Stimulated activated CD4-positive, alpha-beta T cell treated with anti-CD3 and anti-CD28 coated beads, Interleukin-15, amount 100 ng/mL, for 48 hours (primary cell): Measurements from ENCODE around the gene BAIAP2.

Source experiments
- DNase-seq, 2 donors: peaks; one replicate each; pipeline ENCODE4 v3.0.0-alpha.2; 2020; ENCODE audit warnings: low read depth in 2 of 2

BAIAP2 gene

GRCh38 chr17:81159611-81160265 is 124.8 kb downstream of the BAIAP2 start:
- DNase-seq, result no peak

GRCh38 chr17:81160306-81160705 is 125.4 kb downstream of the BAIAP2 start:
- no peak for DNase-seq

GRCh38 chr17:81160747-81161453 is 125.9 kb downstream of the BAIAP2 start:
- no peak for DNase-seq

GRCh38 chr17:81161536-81161935 is 126.6 kb downstream of the BAIAP2 start:
- no peak for DNase-seq

- DNase-seq, result no peak
These were observed 127.0 kb downstream of the BAIAP2 start for GRCh38 chr17:81161972-81162371.

GRCh38 chr17:81162491-81162890 is 127.5 kb downstream of the BAIAP2 start:
- no peak for DNase-seq

GRCh38 chr17:81163051-81163695 is 128.2 kb downstream of the BAIAP2 start:
- DNase-seq, result no peak

- DNase-seq, result no peak
These were observed 128.9 kb downstream of the BAIAP2 start for GRCh38 chr17:81163703-81164370.

GRCh38 chr17:81164371-81165245 is 129.7 kb downstream of the BAIAP2 start:
- no peak for DNase-seq

- DNase-seq, result no peak
These were observed 130.5 kb downstream of the BAIAP2 start, which contains the start of gene PVALEF for GRCh38 chr17:81165246-81166032. Gene PVALEF (plus strand): TSS chr17:81165507. CDS start chr17:81181227, 15,720 bp downstream.

GRCh38 chr17:81166033-81166492 is 131.1 kb downstream of the BAIAP2 start, which contains the start of gene AATK:
Gene AATK (minus strand): TSS chr17:81166221. CDS start chr17:81165992, 229 bp downstream.
- DNase-seq, result no peak
